ENCODE measurements around the gene ILKAP.

GRCh38 chr2:238133499-238134392, 69.7 kb downstream of the ILKAP start:
- TF ChIP-seq CTCF (IDR thresholded peaks at IDR 0.05) (no peak), POLR2A (IDR thresholded peaks at IDR 0.05) (no peak), POLR2AphosphoS5 (IDR thresholded peaks at IDR 0.05; ENCODE audit: insufficient read depth in 1 of 2, low read depth in 1 of 2) (no peak)
